Measurements from ENCODE around the gene ZSCAN10.
A peak's percentile ranks its signal among the peaks of the same experiment; 100 is the strongest.

Gene ZSCAN10

DNA sequence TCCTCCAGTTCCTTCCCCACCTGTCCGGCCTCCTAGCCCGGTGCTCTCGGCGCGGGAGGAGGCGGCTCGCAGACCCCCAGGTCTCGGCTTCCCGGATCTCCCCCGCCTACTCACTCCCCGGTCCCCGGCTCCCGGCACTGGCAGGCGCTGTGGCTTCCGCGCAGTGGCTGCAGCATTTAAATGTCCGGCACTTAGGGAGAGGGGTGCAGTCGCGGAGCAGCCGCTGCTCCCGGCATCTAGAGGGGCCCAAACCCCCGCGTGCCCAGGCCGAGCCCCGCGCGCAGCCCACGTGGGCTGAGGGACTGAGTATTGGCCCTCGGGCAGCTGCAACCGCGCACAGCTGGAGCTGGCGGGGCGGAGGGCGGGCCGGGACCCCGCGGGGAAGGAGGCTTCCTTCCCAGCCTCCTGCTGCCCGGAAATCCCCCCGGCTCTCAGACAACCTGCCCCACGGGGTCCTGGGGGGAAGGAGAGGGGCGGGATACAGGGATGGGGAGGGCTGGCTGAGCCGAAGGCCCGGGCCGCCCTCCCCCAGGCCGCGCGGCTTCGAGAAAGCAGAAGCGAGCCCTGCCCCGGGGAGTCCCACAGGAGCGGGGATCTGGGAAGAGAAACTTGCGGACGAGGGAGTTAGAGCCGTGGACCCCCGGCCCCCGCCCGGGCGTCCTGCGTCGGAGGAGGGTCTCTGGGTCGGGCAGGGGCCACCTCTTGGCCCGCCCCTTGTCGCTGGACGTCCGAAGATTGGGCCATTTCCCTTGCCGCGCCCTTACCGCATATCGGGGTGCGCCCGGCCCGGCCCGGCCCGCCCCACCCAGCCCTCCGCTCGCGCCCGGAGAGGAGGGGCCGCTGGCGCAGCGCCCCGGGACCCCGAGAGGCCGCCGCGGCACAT lies 53.1 kb downstream of the ZSCAN10 start, which contains the start of gene MMP25:
TSS of gene MMP25 (plus strand) at position 804 of the 883 bp plus-strand sequence. CDS start 357 bp downstream, outside the sequence.
- Mint-ChIP-seq H3K36me3 (ENCODE audit: insufficient read depth) (peaks cover 1% of the 10 kb centered on the region), H3K27ac (ENCODE audit: low read depth) (no peak within 1 kb of the TSS), H3K4me3 (peak within 1 kb of the TSS; percentile 72), H3K9me3 (no peaks in the 10 kb centered on the region), H3K4me1 (peaks cover 39% of the 10 kb centered on the region), H3K27me3 (peaks cover 21% of the 10 kb centered on the region)
- peak; percentile 29 for ATAC-seq (replicated peaks; ENCODE audit: extremely low read depth, poor library complexity, severe bottlenecking)
- DNase-seq (ENCODE audit: low spot score in 2 of 2) = no peak

DNA sequence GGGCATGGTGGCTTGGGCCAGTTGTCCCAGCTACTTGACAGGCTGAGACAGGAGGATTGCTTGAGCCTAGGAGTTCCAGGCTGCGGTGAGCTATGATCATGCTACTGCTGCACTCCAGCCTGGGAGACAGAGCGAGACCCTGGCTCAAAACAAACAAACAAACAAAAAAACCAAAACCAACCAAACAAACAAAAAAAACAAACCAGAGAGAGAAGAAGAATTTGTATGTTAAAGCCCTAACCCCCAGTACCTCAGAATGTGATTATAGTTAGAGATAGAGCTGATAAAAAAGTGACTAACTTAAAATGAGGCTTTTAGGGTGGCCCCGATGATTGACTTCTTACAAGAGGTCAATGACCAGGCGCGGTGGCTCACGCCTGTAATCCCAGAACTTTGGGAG lies 54.4 kb downstream of the ZSCAN10 start:
- peaks cover 29% of the 10 kb centered on the region for H3K4me1 Mint-ChIP-seq
- peak overlapping the region; percentile 72 for H3K4me3 Mint-ChIP-seq
- peak overlapping the region; percentile 35 for H3K27ac Mint-ChIP-seq (ENCODE audit: low read depth)

DNA sequence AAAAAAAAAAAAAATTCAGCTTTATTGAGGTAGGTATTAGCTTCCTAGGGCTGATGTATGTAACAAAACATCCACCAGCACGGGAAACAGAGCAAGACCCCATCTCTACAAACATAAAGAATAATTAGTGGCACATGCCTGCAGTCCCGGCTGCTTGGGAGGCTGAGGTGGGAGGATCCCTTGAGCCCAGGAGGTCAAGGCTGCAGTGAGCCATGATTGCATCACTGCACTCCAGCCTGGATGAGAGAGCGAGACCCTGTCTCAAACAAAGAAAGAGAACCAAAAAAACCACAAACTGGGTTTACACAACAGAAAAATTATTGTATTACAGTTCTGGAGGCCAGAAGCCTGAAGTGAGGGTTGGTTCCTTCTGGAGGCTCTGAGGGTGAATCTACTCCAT lies 56.7 kb downstream of the ZSCAN10 start:
- no peaks in the 10 kb centered on the region for H3K36me3 Mint-ChIP-seq (ENCODE audit: insufficient read depth)
- peaks cover 55% of the 10 kb centered on the region for H3K27me3 Mint-ChIP-seq
- peaks cover 19% of the 10 kb centered on the region for H3K4me1 Mint-ChIP-seq
- ATAC-seq (replicated peaks; ENCODE audit: extremely low read depth, poor library complexity, severe bottlenecking) = no peak
- H3K9me3 Mint-ChIP-seq = no peaks in the 10 kb centered on the region
- no peak for DNase-seq (ENCODE audit: low spot score in 2 of 2)
- H3K27ac Mint-ChIP-seq (ENCODE audit: low read depth) = no peak overlapping the region
- no peak overlapping the region for H3K4me3 Mint-ChIP-seq

More for the DNA sequence above, 54.4 kb downstream of the ZSCAN10 start:
- DNase-seq (ENCODE audit: low spot score in 2 of 2) = no peak
- Mint-ChIP-seq H3K27me3 (peaks cover 31% of the 10 kb centered on the region), H3K9me3 (no peaks in the 10 kb centered on the region), H3K36me3 (ENCODE audit: insufficient read depth) (peaks cover 1% of the 10 kb centered on the region)
- no peak for ATAC-seq (replicated peaks; ENCODE audit: extremely low read depth, poor library complexity, severe bottlenecking)

DNA sequence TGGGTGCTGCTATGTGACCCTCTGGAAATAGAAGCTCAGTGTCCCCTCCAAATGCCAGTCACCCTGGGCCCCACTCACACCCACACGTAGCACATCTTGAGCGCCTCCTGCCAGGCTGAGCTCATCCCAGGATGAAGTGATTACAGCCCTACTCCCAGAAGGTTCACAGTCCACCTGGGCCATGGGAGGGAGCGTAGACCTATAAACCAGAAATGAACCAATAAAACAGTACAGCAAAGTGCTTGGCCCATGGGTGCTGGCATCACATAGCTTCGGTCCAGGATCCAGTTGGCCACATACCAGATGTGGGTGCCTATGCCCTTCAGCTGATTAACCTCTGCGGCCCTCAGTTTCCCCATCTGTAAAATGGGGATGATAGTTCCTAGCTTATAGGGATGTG lies 60.2 kb downstream of the ZSCAN10 start:
- ATAC-seq (replicated peaks; ENCODE audit: extremely low read depth, poor library complexity, severe bottlenecking) (no peak), DNase-seq (ENCODE audit: low spot score in 2 of 2) (no peak)
- Mint-ChIP-seq H3K9me3 (no peaks in the 10 kb centered on the region), H3K4me1 (peaks cover 14% of the 10 kb centered on the region), H3K27me3 (peaks cover 70% of the 10 kb centered on the region), H3K27ac (ENCODE audit: low read depth) (no peak overlapping the region), H3K4me3 (no peak overlapping the region), H3K36me3 (ENCODE audit: insufficient read depth) (peaks cover 1% of the 10 kb centered on the region)
